ENCODE results near the gene PEAK1. TPM values are rescaled to one million over a fixed set of nuclear protein-coding genes. Genes with fewer than 3 reads are reported as not detected.

Gene PEAK1
- total and polyA plus RNA-seq, 9 of the 15 experiments (the other 6 are each of a cell fraction or from before 2014, with no cell fraction given): 0.99 to 22.4 (median 10.8) TPM

- Histone ChIP-seq H3K9me3 (replicated peaks; ENCODE audit: control insufficient read depth, insufficient read depth, low read depth, low read length) (no peaks in the 10 kb centered on the region), H3K27me3 (ENCODE audit: control insufficient read depth in 2 of 2, insufficient read depth in 2 of 2, low read length in 2 of 2) (no peaks in the 10 kb centered on the region), H3K4me1 (replicated peaks in 1 of 2; ENCODE audit: control insufficient read depth in 2 of 2, insufficient read depth in 2 of 2, low read length in 2 of 2) (no peaks in the 10 kb centered on the region), H3K9ac (ENCODE audit: insufficient read depth in 1 of 2, low read depth in 2 of 2, low read length in 2 of 2) (no peak overlapping the region), H3K9me1 (ENCODE audit: control insufficient read depth, insufficient read depth, low read length) (no peaks in the 10 kb centered on the region), H2AFZ (ENCODE audit: low read depth, low read length) (no peak overlapping the region), H4K20me1 (replicated peaks; ENCODE audit: control insufficient read depth, insufficient read depth, low read length) (no peaks in the 10 kb centered on the region), H3K27ac (ENCODE audit: extremely low read depth, low read depth, low read length) (no peak overlapping the region), H3K79me2 (ENCODE audit: control insufficient read depth, insufficient read depth, low read length) (no peaks in the 10 kb centered on the region), H3K36me3 (ENCODE audit: control insufficient read depth, insufficient read depth, low read length) (no peaks in the 10 kb centered on the region; the same call in 2 of the 3 replicates), H3K4me2 (ENCODE audit: insufficient read depth, low read length) (no peak overlapping the region), H3K4me3 (no peak overlapping the region)
- ChIA-PET CTCF (ENCODE audit: low intra/inter-chr PET ratio) (no interaction called here), POLR2A (no interaction called here)
- WGBS (ENCODE audit: insufficient coverage, low coverage, missing lambda C conversion rate): 41% methylated on average over 7 of the region's 7 CpGs
- ATAC-seq (no peak), FAIRE-seq (no peak), DNase-seq (ENCODE audit: extremely low read depth in 1 of 4, low spot score in 3 of 4) (no peak)
- no peak for TF ChIP-seq GTF2E2 (tag; IDR thresholded peaks at IDR 0.05)
- TF ChIP-seq PHF21A (IDR thresholded peaks at IDR 0.05; ENCODE audit: borderline replicate concordance, low read depth): no peak
- no peak for TF ChIP-seq NFIX (CRISPR knock-in tag; IDR thresholded peaks at IDR 0.05; ENCODE audit: low read depth)
- TF ChIP-seq C11orf30 (IDR thresholded peaks at IDR 0.05; ENCODE audit: low read depth): no peak
- no peak for TF ChIP-seq ARID2 (IDR thresholded peaks at IDR 0.05)
- no peak for TF ChIP-seq NONO (IDR thresholded peaks at IDR 0.05; ENCODE audit: low read depth in 2 of 2, low read length in 1 of 2)
- TF ChIP-seq NR2F6 (CRISPR knock-in tag; IDR thresholded peaks at IDR 0.05): no peak
- TF ChIP-seq ZNF384 (IDR thresholded peaks at IDR 0.05; ENCODE audit: low read depth, low read length): no peak
- no peak for TF ChIP-seq HIVEP1 (CRISPR knock-in tag; IDR thresholded peaks at IDR 0.05)
- no peak for TF ChIP-seq KLF6 (CRISPR knock-in tag; IDR thresholded peaks at IDR 0.05; ENCODE audit: borderline replicate concordance)
- no peak for TF ChIP-seq ETS2 (tag; IDR thresholded peaks at IDR 0.05; ENCODE audit: borderline replicate concordance, poor library complexity, severe bottlenecking)
- TF ChIP-seq ZBTB43 (CRISPR knock-in tag; IDR thresholded peaks at IDR 0.05): no peak
- TF ChIP-seq TRIM28 (IDR thresholded peaks at IDR 0.05): no peak
- TF ChIP-seq CTCFL (IDR thresholded peaks at IDR 0.05; ENCODE audit: borderline replicate concordance, insufficient read depth, low read depth, low read length, poor library complexity, severe bottlenecking): no peak
- intact Hi-C loops (cut with micrococcal nuclease): no loop called here
- no TSS peak for BruUV-seq (replicated peaks)
- in situ Hi-C loops (cut with MboI): no loop called here
Observed at GRCh38 chr15:77163781-77164384, 256.0 kb downstream of the PEAK1 start.

All from K562 (cell line).